CD14-positive monocyte (primary cell): ENCODE data around the gene APOL3. TPM values are rescaled to one million over a fixed set of nuclear protein-coding genes. Genes with fewer than 3 reads are reported as not detected.

Experiments used
- DNase-seq, 3 donors: peaks; one replicate each; pipeline ENCODE4 v3.0.0-alpha.2; 2011 to 2022
- H2AFZ ChIP-seq: 2 replicates; pipeline ENCODE4 v1.6.0; 2012; ENCODE audit warnings: mild to moderate bottlenecking, low read depth, low read length, inconsistent platforms; ENCODE audit not compliant: insufficient read depth, poor library complexity, severe bottlenecking
- H3K27ac ChIP-seq, 2 donors: 1 replicate in 1 of 2; 2 replicates in 1 of 2; pipeline ENCODE4 v1.5.1; 2012 to 2013; ENCODE audit warnings: low read length in 2 of 2, control low read depth in 1 of 2, inconsistent platforms in 1 of 2, low read depth in 1 of 2, mild to moderate bottlenecking in 1 of 2
- H3K27me3 ChIP-seq, 2 donors: one replicate each; pipeline versions ENCODE4 v1.6.0 to v1.6.1; 2011 to 2013; ENCODE audit warnings: low read length in 2 of 2; ENCODE audit not compliant: control insufficient read depth in 2 of 2, insufficient read depth in 2 of 2
- H3K36me3 ChIP-seq, 2 donors: replicated peaks in 1 of 2; 1 replicate in 1 of 2; 2 replicates in 1 of 2; pipeline versions ENCODE4 v1.5.1 to v1.6.1; 2012 to 2013; ENCODE audit warnings: low read length in 2 of 2, control low read depth in 1 of 2, inconsistent platforms in 1 of 2, mild to moderate bottlenecking in 1 of 2; ENCODE audit not compliant: insufficient read depth in 2 of 2, control insufficient read depth in 1 of 2
- H3K4me1 ChIP-seq, 2 donors: 1 replicate in 1 of 2; 2 replicates in 1 of 2; pipeline versions ENCODE4 v1.5.1 to v1.6.1; 2012 to 2013; ENCODE audit warnings: low read length in 2 of 2, control low read depth in 1 of 2, inconsistent platforms in 1 of 2, mild to moderate bottlenecking in 1 of 2, moderate library complexity in 1 of 2; ENCODE audit not compliant: insufficient read depth in 2 of 2, control insufficient read depth in 1 of 2
- H3K4me2 ChIP-seq: replicated peaks from 2 replicates; pipeline ENCODE3; 2012; ENCODE audit warnings: low read length, moderate library complexity, mild to moderate bottlenecking; ENCODE audit not compliant: poor library complexity, severe bottlenecking; ENCODE audit errors: extremely low read depth
- H3K4me3 ChIP-seq, 3 experiments: fragments of 200-600 bp in 1 of 3; sonication (generic) in 1 of 3; replicated peaks in 1 of 3; 1 replicate in 2 of 3; 2 replicates in 1 of 3; pipeline ENCODE4 v1.5.1; 2011 to 2013; ENCODE audit warnings: low read length in 3 of 3, mild to moderate bottlenecking in 3 of 3, control low read depth in 2 of 3, low read depth in 2 of 3, inconsistent platforms in 1 of 3, moderate library complexity in 1 of 3
- H3K79me2 ChIP-seq: 2 replicates; pipeline ENCODE4 v1.6.0; 2012; ENCODE audit warnings: mild to moderate bottlenecking, control low read depth, inconsistent platforms, low read length, moderate library complexity; ENCODE audit not compliant: insufficient read depth
- H3K9ac ChIP-seq: 2 replicates; pipeline ENCODE4 v1.6.0; 2017; ENCODE audit warnings: low read length, mild to moderate bottlenecking; ENCODE audit not compliant: insufficient read depth, poor library complexity, severe bottlenecking
- H3K9me3 ChIP-seq, 2 donors: replicated peaks in 1 of 2; 1 replicate in 1 of 2; 2 replicates in 1 of 2; pipeline versions ENCODE4 v1.5.1 to v1.6.1; 2012 to 2013; ENCODE audit warnings: low read length in 2 of 2, control low read depth in 1 of 2; ENCODE audit not compliant: control insufficient read depth in 1 of 2, insufficient read depth in 1 of 2
- H4K20me1 ChIP-seq: 2 replicates; pipeline ENCODE4 v1.6.0; 2012; ENCODE audit warnings: mild to moderate bottlenecking, low read length, control low read depth, moderate library complexity; ENCODE audit not compliant: insufficient read depth
- H3K27ac Mint-ChIP-seq, 7 donors: one replicate each; pipeline ENCODE4 v1.8.0; 2020; ENCODE audit warnings: mild to moderate bottlenecking in 7 of 7, mixed read lengths in 7 of 7, moderate library complexity in 6 of 7, inconsistent platforms in 2 of 7
- H3K27me3 Mint-ChIP-seq, 3 donors: one replicate each; pipeline ENCODE4 v1.8.0; 2021 to 2022; ENCODE audit warnings: low read depth in 3 of 3, mild to moderate bottlenecking in 3 of 3, mixed read lengths in 3 of 3, moderate library complexity in 3 of 3, inconsistent platforms in 1 of 3
- H3K36me3 Mint-ChIP-seq, 2 donors: one replicate each; pipeline ENCODE4 v1.8.0; 2020; ENCODE audit warnings: mixed read lengths in 2 of 2, inconsistent platforms in 1 of 2, mild to moderate bottlenecking in 1 of 2
- H3K4me1 Mint-ChIP-seq: one replicate; pipeline ENCODE4 v1.8.0; 2020; ENCODE audit warnings: mild to moderate bottlenecking, mixed read lengths
- H3K4me3 Mint-ChIP-seq, 2 donors: one replicate each; pipeline ENCODE4 v1.8.0; 2020; ENCODE audit warnings: mild to moderate bottlenecking in 2 of 2, mixed read lengths in 2 of 2, moderate library complexity in 1 of 2
- H3K9me3 Mint-ChIP-seq, 7 donors: one replicate each; pipeline ENCODE4 v1.8.0; 2020 to 2022; ENCODE audit warnings: mixed read lengths in 7 of 7, mild to moderate bottlenecking in 6 of 7, moderate library complexity in 6 of 7, inconsistent platforms in 2 of 7
- CTCF ChIP-seq: fragments of 200-600 bp; IDR thresholded peaks from one replicate; pipeline ENCODE4 v1.8.0; 2022; ENCODE audit warnings: antibody characterized with exemption, mild to moderate bottlenecking
- WGBS: methylation state at CpG from one replicate; pipeline ENCODE4 v1.1.5; 2013; ENCODE audit warnings: missing lambda C conversion rate; ENCODE audit not compliant: insufficient coverage; 5-methylcytosine and 5-hydroxymethylcytosine counted together
- intact Hi-C, 2 donors: fragments of 100-400 bp; cut with micrococcal nuclease; formaldehyde crosslinking; loops; one replicate each; pipeline versions ENCODE4 v1.15.0 to v1.15.1; 2023
- polyA plus RNA-seq, 3 donors: library from polyadenylated mRNA; depleted of rRNA in 1 of 3; unstranded in 2 of 3; stranded (reverse) in 1 of 3; fragments of 300-500 nt in 2 of 3; fragments of >200 nt in 1 of 3; fragmentation: Illumina TruSeq in 2 of 3; gene quantifications; 1 replicate in 2 of 3; 2 replicates in 1 of 3; pipeline ENCODE4 v1.2.3, GENCODE V29; 2012 to 2021

The APOL3 gene
- polyA plus RNA-seq, 3 donors: 39.9 to 97.0 (median 61.3) TPM

- Histone ChIP-seq H3K4me3 (no peak overlapping the region), H3K27ac (no peak overlapping the region), H3K36me3 (no peaks in the 10 kb centered on the region), H3K4me1 (peaks cover 19 to 22% of the 10 kb centered on the region in 2 donors), H3K27me3 (no peaks in the 10 kb centered on the region), H4K20me1 (no peaks in the 10 kb centered on the region), H3K9me3 (no peaks in the 10 kb centered on the region), H3K79me2 (no peaks in the 10 kb centered on the region), H2AFZ (no peak overlapping the region), H3K9ac (no peak overlapping the region), H3K4me2 (no peak overlapping the region)
- peaks cover 4 to 9% (median 6%) of the 10 kb centered on the region in 3 donors for H3K27me3 Mint-ChIP-seq
- H3K36me3 Mint-ChIP-seq: no peaks in the 10 kb centered on the region
- no peaks in the 10 kb centered on the region for H3K9me3 Mint-ChIP-seq
- H3K27ac Mint-ChIP-seq: no peak overlapping the region
- DNase-seq: no peak
- intact Hi-C loops: loop anchor here (5.0 to 10.0 kb wide), 2 partner anchors 80 to 83 kb away; no protein-coding TSS in a partner anchor
- no peak for TF ChIP-seq CTCF
- H3K4me1 Mint-ChIP-seq: peaks cover 30% of the 10 kb centered on the region
- 100% methylated on average over 2 of the region's 2 CpGs for WGBS
- no peak overlapping the region for H3K4me3 Mint-ChIP-seq
These were observed 33.8 kb upstream of the APOL3 start for GRCh38 chr22:36194385-36194784.

- no peak overlapping the region for H2AFZ ChIP-seq
- Mint-ChIP-seq H3K9me3 (no peaks in the 10 kb centered on the region), H3K27ac (no peak overlapping the region), H3K4me3 (no peak overlapping the region), H3K4me1 (peaks cover 29% of the 10 kb centered on the region), H3K36me3 (no peaks in the 10 kb centered on the region), H3K27me3 (peaks cover 3 to 6% (median 6%) of the 10 kb centered on the region in 3 donors)
- WGBS: 100% methylated on average over 1 of the region's 3 CpGs
- H3K4me2 ChIP-seq: no peak overlapping the region
- TF ChIP-seq CTCF: no peak
- H3K27me3 ChIP-seq: no peaks in the 10 kb centered on the region
- H3K9me3 ChIP-seq: no peaks in the 10 kb centered on the region
- H3K4me3 ChIP-seq: no peak overlapping the region
- H3K4me1 ChIP-seq: peaks cover 19 to 22% of the 10 kb centered on the region in 2 donors
- H3K79me2 ChIP-seq: no peaks in the 10 kb centered on the region
- DNase-seq: no peak
- no peaks in the 10 kb centered on the region for H4K20me1 ChIP-seq
- no peaks in the 10 kb centered on the region for H3K36me3 ChIP-seq
- intact Hi-C loops: loop anchor here (5.0 to 10.0 kb wide), 2 partner anchors 81 to 84 kb away; no protein-coding TSS in a partner anchor
- no peak overlapping the region for H3K27ac ChIP-seq
- H3K9ac ChIP-seq: no peak overlapping the region
These were observed 33.0 kb upstream of the APOL3 start for GRCh38 chr22:36193577-36193976.
